Measurements from ENCODE around the gene C12orf56. TPM values are rescaled to one million over a fixed set of nuclear protein-coding genes. Genes with fewer than 3 reads are reported as not detected.
"Not testable (repeated sequence)": the region's sequence is repeated elsewhere in the genome, so short reads cannot be mapped to it uniquely, and the experiment has no call there.

The C12orf56 gene
- total and polyA plus RNA-seq, 8 donors, result 1.5 to 1.7 (median 1.5) TPM; not detected in 5

GRCh38 chr12:64335886-64336466 lies 54.6 kb downstream of the C12orf56 start:
- H3K4me1 ChIP-seq, result no peaks in the 10 kb centered on the region
- DNase-seq, result no peak
- H3K27ac ChIP-seq, result no peak overlapping the region
- intact Hi-C loops (cut with DNase I; ENCODE audit: low total_unique reads), result no loop called here
- H3K4me3 ChIP-seq, result no peak overlapping the region
- H3K27me3 ChIP-seq, result no peaks in the 10 kb centered on the region
- TF ChIP-seq POLR2A (IDR thresholded peaks at IDR 0.05) (no peak), EP300 (IDR thresholded peaks at IDR 0.05) (no peak), POLR2AphosphoS5 (IDR thresholded peaks at IDR 0.05) (no peak), CTCF (IDR thresholded peaks at IDR 0.05) (no peak)
- H3K36me3 ChIP-seq, result no peaks in the 10 kb centered on the region
- WGBS, 5 donors, result 80 to 86% (median 84%) methylated on average over 4 of the region's 4 CpGs
- H3K9me3 ChIP-seq, result peaks cover 0 to 5% (median 0%) of the 10 kb centered on the region in 4 donors

GRCh38 chr12:64332938-64333337 lies 57.6 kb downstream of the C12orf56 start:
- WGBS, 5 donors, result 77 to 96% (median 82%) methylated on average over 2 of the region's 2 CpGs
- Histone ChIP-seq H3K4me1 (no peaks in the 10 kb centered on the region), H3K27ac (no peak overlapping the region), H3K27me3 (no peaks in the 10 kb centered on the region), H3K4me3 (no peak overlapping the region), H3K36me3 (no peaks in the 10 kb centered on the region), H3K9me3 (no peaks in the 10 kb centered on the region)
- no peak for TF ChIP-seq POLR2AphosphoS5 (IDR thresholded peaks at IDR 0.05)
- TF ChIP-seq POLR2A (IDR thresholded peaks at IDR 0.05), result no peak
- no peak for TF ChIP-seq CTCF (IDR thresholded peaks at IDR 0.05)
- TF ChIP-seq EP300 (IDR thresholded peaks at IDR 0.05), result no peak
- intact Hi-C loops (cut with DNase I; ENCODE audit: low total_unique reads), result no loop called here
- DNase-seq, result no peak

GRCh38 chr12:64332296-64332695 lies 58.3 kb downstream of the C12orf56 start:
- intact Hi-C loops (cut with DNase I; ENCODE audit: low total_unique reads), result no loop called here
- DNase-seq, result no peak
- no peaks in the 10 kb centered on the region for H3K36me3 ChIP-seq
- no peaks in the 10 kb centered on the region for H3K27me3 ChIP-seq
- WGBS, 5 donors, result 83 to 94% (median 90%) methylated on average over 5 of the region's 5 CpGs
- no peak overlapping the region for H3K4me3 ChIP-seq
- H3K27ac ChIP-seq, result no peak overlapping the region
- TF ChIP-seq POLR2A (IDR thresholded peaks at IDR 0.05) (no peak), EP300 (IDR thresholded peaks at IDR 0.05) (no peak), CTCF (IDR thresholded peaks at IDR 0.05) (no peak), POLR2AphosphoS5 (IDR thresholded peaks at IDR 0.05) (no peak)
- no peaks in the 10 kb centered on the region for H3K9me3 ChIP-seq
- H3K4me1 ChIP-seq, result no peaks in the 10 kb centered on the region

- 88 to 92% (median 91%) methylated on average over 7 to 9 of the region's 9 CpGs for WGBS, 5 donors
- intact Hi-C loops (cut with DNase I; ENCODE audit: low total_unique reads), result not testable (repeated sequence)
These were observed 61.4 kb downstream of the C12orf56 start for GRCh38 chr12:64329031-64329710.

GRCh38 chr12:64325055-64325454 lies 65.5 kb downstream of the C12orf56 start:
- intact Hi-C loops (cut with DNase I; ENCODE audit: low total_unique reads), result no loop called here
- Histone ChIP-seq H3K9me3 (peaks cover 0 to 5% (median 0%) of the 10 kb centered on the region in 4 donors), H3K4me3 (no peak overlapping the region), H3K4me1 (no peaks in the 10 kb centered on the region), H3K27me3 (no peaks in the 10 kb centered on the region), H3K27ac (no peak overlapping the region), H3K36me3 (no peaks in the 10 kb centered on the region)
- DNase-seq, result no peak
- TF ChIP-seq POLR2AphosphoS5 (IDR thresholded peaks at IDR 0.05) (no peak), EP300 (IDR thresholded peaks at IDR 0.05) (no peak), CTCF (IDR thresholded peaks at IDR 0.05) (no peak), POLR2A (IDR thresholded peaks at IDR 0.05) (no peak)
- WGBS, 5 donors, result 52 to 63% (median 54%) methylated on average over 2 of the region's 2 CpGs

More at GRCh38 chr12:64329031-64329710, 61.4 kb downstream of the C12orf56 start:
- not testable (repeated sequence) for H3K4me1 ChIP-seq, H3K27me3 ChIP-seq, H3K9me3 ChIP-seq, H3K27ac ChIP-seq, H3K4me3 ChIP-seq, H3K36me3 ChIP-seq, DNase-seq

All from stomach (tissue), 9 donors.